ENCODE measurements around the gene UGGT1. TPM values are rescaled to one million over a fixed set of nuclear protein-coding genes. Genes with fewer than 3 reads are reported as not detected.
A peak's percentile ranks its signal among the peaks of the same experiment; 100 is the strongest.
"Not testable (repeated sequence)": the region's sequence is repeated elsewhere in the genome, so short reads cannot be mapped to it uniquely, and the experiment has no call there.

Gene UGGT1
- total RNA-seq, 8 experiments from 2014 or later = 21.8 to 50.2 (median 39.5) TPM

GRCh38 chr2:128166746-128167353 is 75.8 kb downstream of the UGGT1 start:
- 72 to 100% (median 96%) methylated on average over 1 to 4 of the region's 4 CpGs for WGBS, 10 experiments
- in situ Hi-C loops (cut with MboI; ENCODE audit: low pct_unique_long_range_greater_than_20kb in 2 of 9, low sequenced_read_pairs in 9 of 9, unreplicated experiment in 9 of 9) = no loop called here
- Histone ChIP-seq H3K27ac (no peak overlapping the region), H3K4me3 (no peak overlapping the region), H3K4me1 (replicated peaks in 1 of 2) (no peaks in the 10 kb centered on the region)
- no peak for ATAC-seq (replicated peaks in 6 of 8)

DNA sequence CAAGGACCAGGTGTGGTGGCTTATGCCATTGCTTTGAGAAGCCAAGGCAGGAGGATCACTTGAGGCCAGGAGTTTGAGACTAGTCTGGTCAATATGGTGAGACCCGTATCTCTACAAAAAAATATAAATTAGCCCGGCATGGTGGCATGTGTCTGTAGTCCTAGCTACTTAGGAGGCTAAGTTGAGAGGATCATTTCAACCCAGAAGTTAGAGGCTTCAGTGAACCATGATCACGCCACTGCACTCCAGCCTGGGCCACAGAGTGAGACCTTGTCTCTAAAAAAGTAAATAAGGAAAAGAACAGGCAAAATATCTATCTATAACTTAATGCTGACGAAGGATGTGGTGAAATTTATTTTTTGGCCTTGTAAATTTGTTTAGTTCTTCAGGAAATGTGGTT is 78.1 kb downstream of the UGGT1 start:
- in situ Hi-C loops (cut with MboI; ENCODE audit: low pct_unique_long_range_greater_than_20kb in 2 of 9, low sequenced_read_pairs in 9 of 9, unreplicated experiment in 9 of 9) = no loop called here
- WGBS, 10 experiments = 83 to 100% (median 92%) methylated on average over 1 to 4 of the region's 4 CpGs; no CpG with 5 or more reads in 1 of the 10 experiments
- Histone ChIP-seq H3K27ac (no peak overlapping the region), H3K4me3 (no peak overlapping the region), H3K4me1 (replicated peaks in 1 of 2) (peaks cover 0 to 4% of the 10 kb centered on the region in 2 donors)
- ATAC-seq (replicated peaks in 6 of 8) = no peak

- 70 to 100% (median 96%) methylated on average over 1 to 3 of the region's 3 CpGs; no CpG with 5 or more reads in 1 of the 10 experiments for WGBS, 10 experiments
- H3K27ac ChIP-seq = no peak overlapping the region
- H3K4me3 ChIP-seq = no peak overlapping the region
- in situ Hi-C loops (cut with MboI; ENCODE audit: low pct_unique_long_range_greater_than_20kb in 2 of 9, low sequenced_read_pairs in 9 of 9, unreplicated experiment in 9 of 9) = no loop called here
- no peak for ATAC-seq (replicated peaks in 6 of 8)
- peaks cover 0 to 6% of the 10 kb centered on the region in 2 donors for H3K4me1 ChIP-seq (replicated peaks in 1 of 2)
Measured at GRCh38 chr2:128169497-128169896, 78.5 kb downstream of the UGGT1 start.

- in situ Hi-C loops (cut with MboI; ENCODE audit: low pct_unique_long_range_greater_than_20kb in 2 of 9, low sequenced_read_pairs in 9 of 9, unreplicated experiment in 9 of 9) = no loop called here
- Histone ChIP-seq H3K4me1 (replicated peaks in 1 of 2) (peaks cover 0 to 6% of the 10 kb centered on the region in 2 donors), H3K27ac (no peak overlapping the region), H3K4me3 (no peak overlapping the region)
- no peak for ATAC-seq (replicated peaks in 6 of 8)
- WGBS, 10 experiments = 12 to 100% (median 28%) methylated on average over 1 to 4 of the region's 4 CpGs; no CpG with 5 or more reads in 1 of the 10 experiments
Measured at GRCh38 chr2:128169933-128170709, 79.1 kb downstream of the UGGT1 start.

- WGBS, 10 experiments = 65 to 100% (median 92%) methylated on average over 2 to 6 of the region's 6 CpGs
- ATAC-seq (replicated peaks in 6 of 8) = no peak
- Histone ChIP-seq H3K4me3 (no peak overlapping the region), H3K4me1 (replicated peaks in 1 of 2) (peaks cover 0 to 6% of the 10 kb centered on the region in 2 donors), H3K27ac (no peak overlapping the region)
- in situ Hi-C loops (cut with MboI; ENCODE audit: low pct_unique_long_range_greater_than_20kb in 2 of 9, low sequenced_read_pairs in 9 of 9, unreplicated experiment in 9 of 9) = no loop called here
Measured at GRCh38 chr2:128170776-128171175, 79.8 kb downstream of the UGGT1 start.

DNA sequence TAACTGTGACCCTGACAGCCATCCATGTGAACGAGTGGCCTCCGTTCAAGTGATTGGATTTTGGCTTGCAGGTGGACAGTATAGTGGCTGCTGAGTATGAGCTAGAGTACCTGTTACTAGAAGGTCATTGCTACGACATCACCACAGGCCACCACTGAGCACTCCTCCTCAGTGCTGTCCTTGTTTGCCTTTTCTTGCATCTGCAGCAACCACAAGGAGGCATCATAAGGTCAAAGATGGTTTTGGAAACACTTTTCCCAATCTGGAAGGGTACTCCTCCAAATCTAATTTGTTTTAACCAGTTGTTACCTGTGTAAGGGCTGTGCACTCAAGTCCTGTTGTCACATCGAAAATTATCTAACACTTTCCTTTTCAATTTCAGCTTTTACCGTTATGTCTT is 81.2 kb downstream of the UGGT1 start:
- Histone ChIP-seq H3K27ac (no peak overlapping the region), H3K4me1 (replicated peaks in 1 of 2) (peaks cover 0 to 6% of the 10 kb centered on the region in 2 donors), H3K4me3 (no peak overlapping the region)
- ATAC-seq (replicated peaks in 6 of 8) = peak in 1 of 8 experiments; percentile 34
- 79 to 100% (median 95%) methylated on average over 1 to 5 of the region's 5 CpGs for whole genome bisulfite sequencing, 10 experiments
- in situ Hi-C loops (cut with MboI; ENCODE audit: low pct_unique_long_range_greater_than_20kb in 2 of 9, low sequenced_read_pairs in 9 of 9, unreplicated experiment in 9 of 9) = no loop called here

- 0 to 100% (median 61%) methylated on average over 1 to 4 of the region's 4 CpGs; no CpG with 5 or more reads in 2 of the 10 experiments for WGBS, 10 experiments
- H3K4me1 ChIP-seq (replicated peaks in 1 of 2); H3K27ac ChIP-seq; H3K4me3 ChIP-seq; in situ Hi-C loops (cut with MboI; ENCODE audit: low pct_unique_long_range_greater_than_20kb in 2 of 9, low sequenced_read_pairs in 9 of 9, unreplicated experiment in 9 of 9): not testable (repeated sequence)
- peak in 5 of 8 experiments; percentile 70 to 93 (median 86) for ATAC-seq (replicated peaks in 6 of 8)
Measured at GRCh38 chr2:128174067-128174466, 83.1 kb downstream of the UGGT1 start.

DNA sequence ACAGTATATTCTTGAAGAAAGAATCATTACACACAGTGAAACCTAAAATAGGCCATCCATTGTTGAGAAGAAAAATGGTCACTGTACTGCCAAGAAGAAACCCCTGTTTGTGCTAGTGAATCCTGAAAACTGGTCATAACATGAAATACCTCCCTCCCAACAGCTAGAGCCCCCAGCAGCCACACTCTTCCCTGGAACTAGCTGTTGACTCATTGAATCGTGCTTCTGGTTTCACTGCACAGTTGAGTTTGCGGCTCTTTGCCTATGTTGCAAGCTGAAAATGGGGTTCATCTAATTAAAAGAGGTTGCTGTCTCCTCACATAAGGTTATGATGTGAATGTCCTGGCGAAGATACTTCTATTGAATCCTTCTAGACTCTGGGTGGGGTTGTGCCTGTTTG is 86.3 kb downstream of the UGGT1 start:
- peaks cover 0 to 6% of the 10 kb centered on the region in 2 donors for H3K4me1 ChIP-seq (replicated peaks in 1 of 2)
- no peak for ATAC-seq (replicated peaks in 6 of 8)
- H3K4me3 ChIP-seq = no peak overlapping the region
- in situ Hi-C loops (cut with MboI; ENCODE audit: low pct_unique_long_range_greater_than_20kb in 2 of 9, low sequenced_read_pairs in 9 of 9, unreplicated experiment in 9 of 9) = no loop called here
- WGBS, 10 experiments = 70 to 100% (median 100%) methylated on average over 1 to 2 of the region's 3 CpGs; no CpG with 5 or more reads in 3 of the 10 experiments
- H3K27ac ChIP-seq = no peak overlapping the region

DNA sequence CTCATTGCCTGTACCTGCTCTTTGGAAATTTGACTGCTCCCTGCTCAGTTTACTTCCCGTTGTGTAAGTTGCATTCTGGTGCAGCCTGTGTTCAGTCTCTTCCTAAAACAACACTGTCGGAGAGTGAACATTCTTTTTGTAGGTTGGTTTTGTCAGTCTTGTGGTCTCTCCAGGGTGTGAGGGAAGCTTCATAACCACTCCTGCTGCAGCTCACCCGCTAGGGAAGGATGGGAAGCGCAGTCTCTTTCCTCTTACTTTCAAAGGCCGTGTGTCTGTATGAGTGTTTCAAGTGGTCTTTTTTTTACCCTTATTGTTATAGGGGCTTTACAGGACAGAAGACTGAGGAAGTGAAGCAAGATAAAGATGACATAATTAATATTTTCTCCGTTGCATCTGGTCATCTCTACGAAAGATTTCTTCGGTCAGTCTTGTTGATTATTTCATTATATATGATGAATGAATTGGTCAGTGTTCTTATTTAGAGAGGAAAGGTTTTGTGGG is 87.2 kb downstream of the UGGT1 start:
- no peak for ATAC-seq (replicated peaks in 6 of 8)
- peaks cover 0 to 6% of the 10 kb centered on the region in 2 donors for H3K4me1 ChIP-seq (replicated peaks in 1 of 2)
- no peak overlapping the region for H3K4me3 ChIP-seq
- no peak overlapping the region for H3K27ac ChIP-seq
- WGBS, 10 experiments = 47 to 100% (median 88%) methylated on average over 1 to 8 of the region's 8 CpGs; no CpG with 5 or more reads in 1 of the 10 experiments
- in situ Hi-C loops (cut with MboI; ENCODE audit: low pct_unique_long_range_greater_than_20kb in 2 of 9, low sequenced_read_pairs in 9 of 9, unreplicated experiment in 9 of 9) = no loop called here

GRCh38 chr2:128178650-128179460 is 87.9 kb downstream of the UGGT1 start:
- peak in 5 of 8 experiments; percentile 49 to 90 (median 72) for ATAC-seq (replicated peaks in 6 of 8)
- peaks cover 0 to 3% of the 10 kb centered on the region in 2 donors for H3K4me1 ChIP-seq (replicated peaks in 1 of 2)
- H3K4me3 ChIP-seq = no peak overlapping the region
- no peak overlapping the region for H3K27ac ChIP-seq
- in situ Hi-C loops (cut with MboI; ENCODE audit: low pct_unique_long_range_greater_than_20kb in 2 of 9, low sequenced_read_pairs in 9 of 9, unreplicated experiment in 9 of 9) = no loop called here
- 49 to 88% (median 59%) methylated on average over 2 to 6 of the region's 9 CpGs; no CpG with 5 or more reads in 2 of the 10 experiments for WGBS, 10 experiments

DNA sequence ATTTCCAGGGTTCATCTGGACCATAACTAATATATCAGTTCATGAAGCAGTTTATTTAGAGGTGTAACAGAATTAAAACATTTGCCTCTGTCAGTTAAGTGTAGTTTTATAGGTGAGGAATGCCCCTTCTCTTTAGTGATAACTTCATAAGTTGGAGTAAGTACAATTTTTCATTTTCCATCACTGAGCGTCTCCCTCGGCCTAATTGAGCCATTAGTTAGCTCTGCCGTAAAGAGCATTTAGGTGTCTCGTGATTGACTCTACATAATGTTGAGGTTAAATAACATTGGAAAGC is 88.4 kb downstream of the UGGT1 start:
- WGBS, 10 experiments = 82 to 100% (median 93%) methylated on average over 1 to 4 of the region's 4 CpGs; no CpG with 5 or more reads in 5 of the 10 experiments

GRCh38 chr2:128180031-128180430 is 89.0 kb downstream of the UGGT1 start:
- Histone ChIP-seq H3K4me3 (no peak overlapping the region), H3K27ac (no peak overlapping the region), H3K4me1 (replicated peaks in 1 of 2) (no peaks in the 10 kb centered on the region)
- in situ Hi-C loops (cut with MboI; ENCODE audit: low pct_unique_long_range_greater_than_20kb in 2 of 9, low sequenced_read_pairs in 9 of 9, unreplicated experiment in 9 of 9) = no loop called here
- 53 to 100% (median 93%) methylated on average over 1 to 4 of the region's 4 CpGs for WGBS, 10 experiments
- ATAC-seq (replicated peaks in 6 of 8) = no peak

More for the DNA sequence above, 88.4 kb downstream of the UGGT1 start:
- ATAC-seq (replicated peaks in 6 of 8) = no peak
- Histone ChIP-seq H3K4me3 (no peak overlapping the region), H3K4me1 (replicated peaks in 1 of 2) (no peaks in the 10 kb centered on the region), H3K27ac (no peak overlapping the region)
- in situ Hi-C loops (cut with MboI; ENCODE audit: low pct_unique_long_range_greater_than_20kb in 2 of 9, low sequenced_read_pairs in 9 of 9, unreplicated experiment in 9 of 9) = no loop called here

- no peak for ATAC-seq (replicated peaks in 6 of 8)
- Histone ChIP-seq H3K4me1 (replicated peaks in 1 of 2) (no peaks in the 10 kb centered on the region), H3K4me3 (no peak overlapping the region), H3K27ac (no peak overlapping the region)
- in situ Hi-C loops (cut with MboI; ENCODE audit: low pct_unique_long_range_greater_than_20kb in 2 of 9, low sequenced_read_pairs in 9 of 9, unreplicated experiment in 9 of 9) = no loop called here
- 88 to 100% (median 97%) methylated on average over 1 to 5 of the region's 6 CpGs; no CpG with 5 or more reads in 2 of the 10 experiments for WGBS, 10 experiments
Measured at GRCh38 chr2:128185576-128185975, 94.6 kb downstream of the UGGT1 start.

All from motor neuron (in vitro differentiated cells).